Activated CD4-positive, alpha-beta T cell treated with anti-CD3 and anti-CD28 coated beads for 36 hours (primary cell): ENCODE results near the gene LONRF2. TPM values are rescaled to one million over a fixed set of nuclear protein-coding genes. Genes with fewer than 3 reads are reported as not detected.

Source experiments
- ATAC-seq: fragments of 200-7000 bp; cut with Tn5 transposase; one replicate; pipeline ENCODE4 v1.10.0; 2021; ENCODE audit warnings: mild to moderate bottlenecking, moderate library complexity
- CTCF ChIA-PET: fragments of 350-600 bp; sonication (Branson Sonifier 250); formaldehyde crosslinking; loops from one replicate; lab custom pipeline; 2021; ENCODE audit warnings: antibody characterized with exemption; lab: Charles Lee
- POLR2A ChIA-PET: fragments of 350-600 bp; sonication (Branson Sonifier 250); formaldehyde crosslinking; loops from one replicate; lab custom pipeline; 2021; ENCODE audit warnings: antibody characterized with exemption, inconsistent platforms; lab: Charles Lee
- DNase-seq: peaks from one replicate; pipeline ENCODE4 v3.0.0-alpha.2; 2020
- H3K27ac Mint-ChIP-seq: one replicate; pipeline ENCODE4 v1.8.0; 2021; ENCODE audit warnings: mixed read lengths
- H3K27me3 Mint-ChIP-seq: one replicate; pipeline ENCODE4 v1.8.0; 2021; ENCODE audit warnings: mixed read lengths
- H3K36me3 Mint-ChIP-seq: one replicate; pipeline ENCODE4 v1.8.0; 2021; ENCODE audit warnings: low read depth, mixed read lengths
- H3K4me1 Mint-ChIP-seq: one replicate; pipeline ENCODE4 v1.8.0; 2021; ENCODE audit warnings: mixed read lengths
- H3K4me3 Mint-ChIP-seq: one replicate; pipeline ENCODE4 v1.8.0; 2021; ENCODE audit warnings: mild to moderate bottlenecking, moderate library complexity, mixed read lengths
- H3K9me3 Mint-ChIP-seq: one replicate; pipeline ENCODE4 v1.8.0; 2021; ENCODE audit warnings: low read depth, mixed read lengths
- intact Hi-C, 2 experiments: fragments of 100-400 bp; cut with DNase I in 1 of 2; cut with micrococcal nuclease in 1 of 2; formaldehyde crosslinking; loops; one replicate each; pipeline versions ENCODE4 v1.14.2 to v1.15.1; 2022 to 2024; cut with DNase I, micrococcal nuclease
- total RNA-seq, 2 experiments: library from RNA; stranded (reverse); gene quantifications; one replicate each; pipeline ENCODE4 v1.2.3, GENCODE V29; 2021

LONRF2 gene
- total RNA-seq, 2 experiments from 2014 or later = 0.02 to 0.04 TPM

DNA sequence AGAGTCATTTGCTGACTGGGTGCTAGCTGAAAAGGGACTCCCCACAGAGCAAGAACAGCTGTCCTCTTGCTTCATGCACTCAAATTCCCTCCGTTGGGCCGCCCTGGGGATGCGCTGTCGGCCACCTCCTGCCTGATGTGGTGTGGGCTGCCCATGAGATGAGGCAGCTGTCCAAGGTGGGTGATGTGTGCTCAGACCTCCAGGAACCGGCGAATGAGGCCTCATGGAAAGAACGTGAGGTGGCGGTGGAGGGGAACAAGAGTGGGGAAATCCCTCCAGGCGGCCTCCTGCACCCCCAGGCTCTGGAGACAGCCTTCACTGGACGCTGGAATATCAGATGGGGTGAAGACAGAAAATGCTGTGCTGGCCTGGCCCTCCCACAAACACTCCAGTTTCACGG, 79.8 kb downstream of the LONRF2 start:
- intact Hi-C loops = loop anchor here (2.0 to 10.0 kb wide), 3 partner anchors 130 to 518 kb away; no protein-coding TSS in a partner anchor
- no peak for DNase-seq
- no peaks in the 10 kb centered on the region for H3K9me3 Mint-ChIP-seq
- no peak overlapping the region for H3K27ac Mint-ChIP-seq
- ChIA-PET POLR2A (no interaction called here), CTCF (interaction anchor here (0.7 to 2.4 kb wide), 5 partner anchors 10 to 683 kb away, joined by 3 to 18 read pairs (median 3); no protein-coding TSS in a partner anchor)
- H3K36me3 Mint-ChIP-seq = no peaks in the 10 kb centered on the region
- H3K4me3 Mint-ChIP-seq = no peak overlapping the region
- peaks cover 3% of the 10 kb centered on the region for H3K27me3 Mint-ChIP-seq
- ATAC-seq = no peak
- no peaks in the 10 kb centered on the region for H3K4me1 Mint-ChIP-seq

GRCh38 chr2:100241236-100241635, 81.1 kb downstream of the LONRF2 start:
- CTCF ChIA-PET = interaction anchor here (0.6 to 2.4 kb wide), 10 partner anchors 21 to 682 kb away, joined by 3 to 18 read pairs (median 5); no protein-coding TSS in a partner anchor
- H3K27me3 Mint-ChIP-seq = peaks cover 1% of the 10 kb centered on the region
- H3K36me3 Mint-ChIP-seq = no peaks in the 10 kb centered on the region
- intact Hi-C loops = loop anchor here in 1 of 2 experiments (5.0 to 10.0 kb wide), 2 partner anchors 129 to 516 kb away; no protein-coding TSS in a partner anchor
- no peak overlapping the region for H3K4me3 Mint-ChIP-seq
- no peaks in the 10 kb centered on the region for H3K4me1 Mint-ChIP-seq
- DNase-seq (no peak), ATAC-seq (no peak)
- H3K27ac Mint-ChIP-seq = no peak overlapping the region
- POLR2A ChIA-PET = no interaction called here
- H3K9me3 Mint-ChIP-seq = no peaks in the 10 kb centered on the region

- no peak overlapping the region for H3K27ac Mint-ChIP-seq
- no peaks in the 10 kb centered on the region for H3K9me3 Mint-ChIP-seq
- peaks cover 6% of the 10 kb centered on the region for H3K4me1 Mint-ChIP-seq
- H3K4me3 Mint-ChIP-seq = no peak overlapping the region
- ATAC-seq (no peak), DNase-seq (no peak)
- intact Hi-C loops = loop anchor here in 1 of 2 experiments (5.0 to 10.0 kb wide), 2 partner anchors 128 to 516 kb away; no protein-coding TSS in a partner anchor
- ChIA-PET CTCF (interaction anchor here (0.6 to 2.4 kb wide), 6 partner anchors 22 to 681 kb away, joined by 3 to 18 read pairs (median 5); no protein-coding TSS in a partner anchor), POLR2A (no interaction called here)
- H3K36me3 Mint-ChIP-seq = no peaks in the 10 kb centered on the region
- no peaks in the 10 kb centered on the region for H3K27me3 Mint-ChIP-seq
Measured at GRCh38 chr2:100240386-100240785, 81.9 kb downstream of the LONRF2 start.

GRCh38 chr2:100239486-100240210, 82.7 kb downstream of the LONRF2 start:
- intact Hi-C loops = loop anchor here in 1 of 2 experiments (5.0 to 10.0 kb wide), 2 partner anchors 127 to 515 kb away; no protein-coding TSS in a partner anchor
- ChIA-PET CTCF (interaction anchor here (1.1 to 2.2 kb wide), 2 partner anchors 23 to 673 kb away, joined by 3 to 8 read pairs; no protein-coding TSS in a partner anchor), POLR2A (no interaction called here)
- H3K9me3 Mint-ChIP-seq = no peaks in the 10 kb centered on the region
- ATAC-seq = no peak
- H3K27ac Mint-ChIP-seq = no peak overlapping the region
- DNase-seq = no peak
- no peaks in the 10 kb centered on the region for H3K27me3 Mint-ChIP-seq
- H3K36me3 Mint-ChIP-seq = no peaks in the 10 kb centered on the region
- peaks cover 14% of the 10 kb centered on the region for H3K4me1 Mint-ChIP-seq
- no peak overlapping the region for H3K4me3 Mint-ChIP-seq

- Mint-ChIP-seq H3K4me3 (no peak overlapping the region), H3K27ac (no peak overlapping the region), H3K36me3 (no peaks in the 10 kb centered on the region), H3K27me3 (no peaks in the 10 kb centered on the region), H3K9me3 (no peaks in the 10 kb centered on the region), H3K4me1 (peaks cover 17% of the 10 kb centered on the region)
- ChIA-PET POLR2A (interaction anchor here (0.5 kb wide), 1 partner anchor 119 kb away, joined by 3 read pairs; no protein-coding TSS in a partner anchor), CTCF (no interaction called here)
- intact Hi-C loops = no loop called here
- ATAC-seq (no peak), DNase-seq (no peak)
Measured at GRCh38 chr2:100238471-100238870, 83.8 kb downstream of the LONRF2 start.

DNA sequence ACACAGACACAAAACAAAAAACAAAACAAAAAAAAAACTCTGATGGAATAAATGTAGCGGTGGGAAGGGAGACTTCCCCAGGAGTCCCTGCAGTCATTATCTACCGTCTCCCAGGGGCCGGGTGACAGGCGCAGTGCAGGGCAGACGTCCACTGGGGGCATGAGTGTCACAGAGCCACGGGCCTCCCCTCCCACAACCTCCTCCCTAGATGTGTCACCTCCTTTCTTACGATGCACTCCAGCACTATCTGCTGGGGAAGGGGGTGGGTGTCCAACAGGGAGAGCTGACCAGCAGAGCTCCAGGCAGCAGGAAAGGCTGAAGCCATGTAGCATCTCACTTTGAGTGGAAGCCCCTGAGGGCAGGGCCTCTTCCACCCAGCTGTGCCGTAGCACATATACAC, 84.5 kb downstream of the LONRF2 start:
- Mint-ChIP-seq H3K27me3 (no peaks in the 10 kb centered on the region), H3K27ac (no peak overlapping the region), H3K9me3 (no peaks in the 10 kb centered on the region), H3K4me3 (no peak overlapping the region), H3K36me3 (no peaks in the 10 kb centered on the region), H3K4me1 (peaks cover 17% of the 10 kb centered on the region)
- DNase-seq = no peak
- intact Hi-C loops = no loop called here
- no peak for ATAC-seq
- ChIA-PET CTCF (interaction anchor here (1.4 kb wide), 1 partner anchor 8 kb away, joined by 3 read pairs; no protein-coding TSS in a partner anchor), POLR2A (no interaction called here)

GRCh38 chr2:100237163-100237562, 85.1 kb downstream of the LONRF2 start:
- no peaks in the 10 kb centered on the region for H3K9me3 Mint-ChIP-seq
- peaks cover 17% of the 10 kb centered on the region for H3K4me1 Mint-ChIP-seq
- ChIA-PET POLR2A (no interaction called here), CTCF (interaction anchor here (1.4 kb wide), 1 partner anchor 9 kb away, joined by 3 read pairs; no protein-coding TSS in a partner anchor)
- H3K36me3 Mint-ChIP-seq = no peaks in the 10 kb centered on the region
- intact Hi-C loops = no loop called here
- H3K4me3 Mint-ChIP-seq = no peak overlapping the region
- DNase-seq = no peak
- no peaks in the 10 kb centered on the region for H3K27me3 Mint-ChIP-seq
- no peak overlapping the region for H3K27ac Mint-ChIP-seq
- ATAC-seq = no peak

GRCh38 chr2:100236166-100236565, 86.1 kb downstream of the LONRF2 start:
- POLR2A ChIA-PET = no interaction called here
- Mint-ChIP-seq H3K9me3 (no peaks in the 10 kb centered on the region), H3K4me1 (peaks cover 17% of the 10 kb centered on the region), H3K27ac (no peak overlapping the region), H3K27me3 (no peaks in the 10 kb centered on the region), H3K4me3 (no peak overlapping the region), H3K36me3 (no peaks in the 10 kb centered on the region)
- DNase-seq (no peak), ATAC-seq (no peak)
- intact Hi-C loops = no loop called here
- CTCF ChIA-PET = interaction anchor here (0.6 to 1.0 kb wide), 2 partner anchors 650 to 677 kb away, joined by 3 read pairs; no protein-coding TSS in a partner anchor

DNA sequence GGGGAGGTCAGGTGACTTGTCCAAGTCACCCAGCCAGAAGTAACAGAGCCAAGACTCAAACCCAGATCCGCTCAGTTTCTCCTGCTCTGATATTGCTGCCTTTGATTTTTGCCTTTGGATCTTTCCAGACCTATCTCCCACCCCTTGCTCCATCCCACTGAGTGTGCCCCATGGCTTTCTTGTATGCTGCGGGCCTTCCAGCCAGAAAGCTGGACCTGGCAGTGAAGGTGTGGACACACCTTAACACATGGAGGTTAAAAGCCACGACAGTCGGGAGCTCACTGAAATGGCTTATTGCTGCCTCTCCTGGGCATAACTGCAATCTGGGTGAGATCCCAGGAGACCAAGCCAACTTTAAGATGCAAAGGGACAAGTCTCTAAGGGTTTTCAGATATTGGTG, 86.7 kb downstream of the LONRF2 start:
- ChIA-PET POLR2A (no interaction called here), CTCF (interaction anchor here (1.0 kb wide), 1 partner anchor 676 kb away, joined by 3 read pairs; no protein-coding TSS in a partner anchor)
- intact Hi-C loops = no loop called here

DNA sequence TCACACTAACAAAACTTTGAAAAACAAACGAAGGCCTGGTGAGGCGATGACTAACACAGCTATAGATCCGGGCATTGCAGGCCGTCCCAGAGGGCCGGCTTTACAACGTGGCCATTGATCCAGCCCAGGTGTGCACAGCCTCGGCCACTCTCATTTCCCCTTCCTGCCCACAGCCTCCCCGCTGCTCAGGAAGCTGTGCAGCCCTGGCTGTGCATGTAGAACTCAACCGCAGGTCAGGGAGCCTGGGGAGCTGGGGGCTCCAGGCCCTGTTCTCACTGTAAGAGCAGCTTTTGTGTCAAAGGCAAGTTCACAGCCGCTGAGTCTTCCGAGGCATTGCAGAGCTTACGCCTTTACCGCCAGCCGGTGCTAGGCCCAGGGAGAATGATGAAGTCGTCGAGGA, 87.2 kb downstream of the LONRF2 start:
- H3K4me1 Mint-ChIP-seq = peaks cover 17% of the 10 kb centered on the region
- peak; percentile 53 for ATAC-seq
- peak; percentile 16 for DNase-seq
- ChIA-PET POLR2A (no interaction called here), CTCF (interaction anchor here (0.8 to 1.0 kb wide), 2 partner anchors 10 to 676 kb away, joined by 3 to 5 read pairs; no protein-coding TSS in a partner anchor)
- no peaks in the 10 kb centered on the region for H3K9me3 Mint-ChIP-seq
- no peaks in the 10 kb centered on the region for H3K27me3 Mint-ChIP-seq
- H3K27ac Mint-ChIP-seq = peak overlapping the region; percentile 32
- no peak overlapping the region for H3K4me3 Mint-ChIP-seq
- no peaks in the 10 kb centered on the region for H3K36me3 Mint-ChIP-seq
- intact Hi-C loops = no loop called here

More for the DNA sequence above, 86.7 kb downstream of the LONRF2 start:
- peak overlapping the region; percentile 32 for H3K27ac Mint-ChIP-seq
- H3K36me3 Mint-ChIP-seq = no peaks in the 10 kb centered on the region
- peaks cover 17% of the 10 kb centered on the region for H3K4me1 Mint-ChIP-seq
- no peak for ATAC-seq
- no peak overlapping the region for H3K4me3 Mint-ChIP-seq
- H3K27me3 Mint-ChIP-seq = no peaks in the 10 kb centered on the region
- no peak for DNase-seq
- H3K9me3 Mint-ChIP-seq = no peaks in the 10 kb centered on the region

GRCh38 chr2:100234141-100234540, 88.2 kb downstream of the LONRF2 start:
- DNase-seq (no peak), ATAC-seq (no peak)
- ChIA-PET POLR2A (no interaction called here), CTCF (no interaction called here)
- no peaks in the 10 kb centered on the region for H3K9me3 Mint-ChIP-seq
- intact Hi-C loops = no loop called here
- H3K27ac Mint-ChIP-seq = no peak overlapping the region
- no peak overlapping the region for H3K4me3 Mint-ChIP-seq
- no peaks in the 10 kb centered on the region for H3K36me3 Mint-ChIP-seq
- peaks cover 17% of the 10 kb centered on the region for H3K4me1 Mint-ChIP-seq
- H3K27me3 Mint-ChIP-seq = no peaks in the 10 kb centered on the region
